GM21367 (cell line): ENCODE results near the gene OR2W1.
A peak's percentile ranks its signal among the peaks of the same experiment; 100 is the strongest.

Source experiments
- ATAC-seq: cut with Tn5 transposase; IDR thresholded peaks from one replicate; pipeline ENCODE4 v1.9.1; 2021; ENCODE audit not compliant: unreplicated experiment

Gene OR2W1

GRCh38 chr6:29045075-29045474 is at the start of gene OR2W1:
Gene OR2W1 (minus strand): TSS chr6:29045175. CDS start chr6:29045175, 0 bp downstream.
- no peak for ATAC-seq

GRCh38 chr6:29092957-29093356 is 48.0 kb upstream of the OR2W1 start:
- no peak for ATAC-seq

GRCh38 chr6:29087213-29087612 is 42.2 kb upstream of the OR2W1 start, which contains the start of gene OR2B3:
Gene OR2B3 (minus strand): TSS chr6:29087313. CDS start chr6:29087248, 65 bp downstream.
- no peak for ATAC-seq

GRCh38 chr6:29082457-29082856 is 37.5 kb upstream of the OR2W1 start:
- ATAC-seq, result no peak

GRCh38 chr6:29081312-29081711 is 36.3 kb upstream of the OR2W1 start:
- no peak for ATAC-seq

- ATAC-seq, result no peak
These were observed 34.2 kb upstream of the OR2W1 start for GRCh38 chr6:29079203-29079602.

- no peak for ATAC-seq
These were observed 27.1 kb upstream of the OR2W1 start for GRCh38 chr6:29071831-29072723.

- no peak for ATAC-seq
These were observed 6.7 kb upstream of the OR2W1 start for GRCh38 chr6:29051680-29052079.

GRCh38 chr6:29035951-29036350 is 9.0 kb downstream of the OR2W1 start:
- ATAC-seq, result no peak

GRCh38 chr6:29028821-29029220 is 16.2 kb downstream of the OR2W1 start:
- ATAC-seq, result no peak

GRCh38 chr6:29025927-29026585 is 18.9 kb downstream of the OR2W1 start:
- ATAC-seq, result no peak

- no peak for ATAC-seq
These were observed 23.5 kb downstream of the OR2W1 start for GRCh38 chr6:29021434-29021833.

GRCh38 chr6:29019629-29020028 is 25.3 kb downstream of the OR2W1 start:
- ATAC-seq, result no peak

GRCh38 chr6:29017428-29017802 is 27.6 kb downstream of the OR2W1 start:
- no peak for ATAC-seq

GRCh38 chr6:29016559-29017427 is 28.2 kb downstream of the OR2W1 start:
- ATAC-seq, result peak; percentile 77

- no peak for ATAC-seq
These were observed 30.0 kb downstream of the OR2W1 start for GRCh38 chr6:29014729-29015608.

- no peak for ATAC-seq
These were observed 33.7 kb downstream of the OR2W1 start for GRCh38 chr6:29011276-29011734.

- no peak for ATAC-seq
These were observed 35.6 kb downstream of the OR2W1 start for GRCh38 chr6:29009358-29009757.

GRCh38 chr6:29008089-29008488 is 36.9 kb downstream of the OR2W1 start:
- no peak for ATAC-seq
